HG03342 (cell line): ENCODE measurements around the gene TTLL7.
"Not testable (repeated sequence)": the region's sequence is repeated elsewhere in the genome, so short reads cannot be mapped to it uniquely, and the experiment has no call there.

Experiments
- ATAC-seq: cut with Tn5 transposase; IDR thresholded peaks from one replicate; pipeline ENCODE4 v1.9.1; 2021; ENCODE audit warnings: mild to moderate bottlenecking, moderate library complexity; ENCODE audit not compliant: unreplicated experiment

Gene TTLL7

GRCh38 chr1:83931658-83932253 lies 67.2 kb downstream of the TTLL7 start:
- ATAC-seq: peak; percentile 90

DNA sequence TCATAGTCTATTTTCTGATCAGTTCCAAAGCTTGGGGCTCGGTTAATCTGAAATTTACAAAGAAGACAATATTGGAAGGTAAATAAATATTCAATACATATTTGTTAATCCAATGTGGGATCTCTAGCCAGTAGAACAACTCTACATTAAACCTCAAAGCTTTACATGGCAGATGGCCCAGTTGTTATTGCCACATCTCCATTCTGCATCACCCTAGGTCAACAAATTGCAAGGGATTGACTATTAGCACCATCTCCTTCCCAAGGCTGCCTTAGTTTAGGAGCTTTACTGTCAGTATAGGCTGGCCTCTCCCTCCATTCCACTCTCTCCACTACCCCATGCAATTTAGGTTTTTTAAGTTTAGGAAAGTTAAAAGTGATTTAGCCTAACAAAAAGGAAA lies 69.7 kb downstream of the TTLL7 start:
- ATAC-seq: no peak

- ATAC-seq: no peak
Observed at GRCh38 chr1:83928396-83928795, 70.5 kb downstream of the TTLL7 start.

DNA sequence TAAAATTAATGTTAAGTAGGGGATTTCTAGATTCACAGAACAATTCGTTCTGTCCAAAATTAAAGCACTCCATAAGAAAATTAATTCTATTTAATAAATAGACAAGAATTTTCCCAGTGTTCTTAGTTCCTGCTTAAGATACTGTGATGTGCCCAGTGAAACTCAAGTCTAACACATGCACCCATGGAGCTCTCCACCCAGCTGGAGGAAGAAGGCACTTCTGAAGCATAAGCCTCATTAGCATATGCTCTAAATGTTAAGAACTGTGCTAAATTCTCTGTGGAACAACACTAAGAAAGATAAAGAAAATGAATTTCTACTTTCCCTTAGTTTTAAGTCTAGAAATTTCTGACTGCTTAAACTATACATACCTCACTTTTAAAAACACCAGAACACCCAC lies 71.2 kb downstream of the TTLL7 start:
- ATAC-seq: no peak

- ATAC-seq: no peak
Observed at GRCh38 chr1:83927061-83927460, 71.9 kb downstream of the TTLL7 start.

- ATAC-seq: no peak
Observed at GRCh38 chr1:83923553-83923952, 75.4 kb downstream of the TTLL7 start.

GRCh38 chr1:83922431-83922830 lies 76.5 kb downstream of the TTLL7 start:
- ATAC-seq: no peak

- ATAC-seq: no peak
Observed at GRCh38 chr1:83920320-83920719, 78.6 kb downstream of the TTLL7 start.

DNA sequence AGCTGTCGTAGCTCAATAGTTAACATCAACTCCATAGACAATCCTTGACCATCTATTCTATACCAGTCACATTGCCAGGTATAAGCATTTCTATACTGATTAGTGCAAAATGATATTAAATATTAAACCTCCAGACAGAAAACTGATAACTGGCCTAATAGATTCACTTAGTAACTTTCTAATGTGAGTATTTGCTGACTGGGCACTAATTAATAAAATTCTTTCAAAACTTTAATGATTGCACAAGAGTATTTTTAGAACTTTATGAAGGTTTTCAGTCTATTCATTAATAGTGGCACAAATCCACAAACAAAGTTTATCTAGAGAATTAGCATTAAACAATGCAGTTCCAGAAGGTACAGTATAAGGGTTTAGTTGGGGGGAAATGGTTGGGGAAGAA lies 79.1 kb downstream of the TTLL7 start:
- no peak for ATAC-seq

DNA sequence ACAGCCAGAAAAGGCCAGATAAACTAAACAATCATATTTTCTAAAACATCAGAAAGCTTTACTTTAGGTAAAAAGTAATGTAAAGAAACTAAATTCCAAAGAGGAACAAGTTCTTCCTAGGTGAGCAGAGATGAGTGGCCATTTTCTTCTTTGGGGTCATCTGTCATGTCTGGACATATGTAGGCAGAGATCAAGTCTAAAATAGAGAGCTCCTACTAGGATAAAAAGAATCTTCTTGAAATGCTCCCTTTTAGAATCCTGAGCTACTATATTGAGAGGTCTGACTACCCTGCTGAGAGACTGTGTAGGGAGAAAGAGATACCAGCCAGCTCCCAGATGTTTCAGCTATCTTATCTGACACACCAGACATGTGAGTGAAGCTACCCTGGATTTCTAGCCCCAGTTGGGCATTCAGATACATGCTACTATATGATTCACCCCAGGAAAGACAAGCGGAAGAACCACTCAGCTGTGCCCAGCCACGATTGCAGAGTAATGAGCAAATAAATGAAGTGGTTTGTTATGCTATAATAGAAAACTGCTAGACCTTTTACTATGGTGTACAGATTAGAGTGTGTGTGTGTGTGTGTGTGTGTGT lies 80.1 kb downstream of the TTLL7 start:
- ATAC-seq: no peak

- no peak for ATAC-seq
Observed at GRCh38 chr1:83917959-83918358, 81.0 kb downstream of the TTLL7 start.

DNA sequence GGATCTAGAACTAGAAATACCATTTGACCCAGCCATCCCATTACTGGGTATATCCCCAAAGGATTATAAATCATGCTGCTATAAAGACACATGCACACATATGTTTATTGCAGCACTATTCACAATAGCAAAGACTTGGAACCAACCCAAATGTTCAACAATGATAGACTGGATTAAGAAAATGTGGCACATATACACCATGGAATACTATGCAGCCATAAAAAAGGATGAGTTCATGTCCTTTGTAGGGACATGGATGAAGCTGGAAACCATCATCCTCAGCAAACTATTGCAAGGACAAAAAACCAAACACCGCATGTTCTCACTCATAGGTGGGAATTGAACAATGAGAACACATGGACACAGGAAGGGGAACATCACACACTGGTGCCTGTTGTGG lies 82.8 kb downstream of the TTLL7 start:
- not testable (repeated sequence) for ATAC-seq

GRCh38 chr1:83912876-83913275 lies 86.1 kb downstream of the TTLL7 start:
- no peak for ATAC-seq

- ATAC-seq: no peak
Observed at GRCh38 chr1:83910461-83910860, 88.5 kb downstream of the TTLL7 start.

DNA sequence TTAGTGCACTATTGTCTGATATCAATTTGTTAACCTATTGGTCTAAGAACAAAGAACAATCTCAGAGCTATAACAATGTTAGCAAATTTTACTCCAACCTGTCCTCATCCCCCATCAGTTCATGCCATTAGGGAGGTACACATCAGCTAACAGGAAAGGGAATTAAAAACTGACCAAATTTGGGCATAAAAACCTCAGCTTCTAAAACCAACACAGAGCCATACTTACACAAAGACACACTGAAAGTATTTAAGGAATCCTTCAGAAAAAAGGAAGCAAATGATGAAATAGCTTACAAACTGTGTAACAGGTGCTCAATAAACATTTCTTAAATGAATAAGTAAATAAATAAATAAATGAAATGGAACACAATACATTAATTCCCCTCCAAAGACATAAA lies 89.2 kb downstream of the TTLL7 start:
- no peak for ATAC-seq

DNA sequence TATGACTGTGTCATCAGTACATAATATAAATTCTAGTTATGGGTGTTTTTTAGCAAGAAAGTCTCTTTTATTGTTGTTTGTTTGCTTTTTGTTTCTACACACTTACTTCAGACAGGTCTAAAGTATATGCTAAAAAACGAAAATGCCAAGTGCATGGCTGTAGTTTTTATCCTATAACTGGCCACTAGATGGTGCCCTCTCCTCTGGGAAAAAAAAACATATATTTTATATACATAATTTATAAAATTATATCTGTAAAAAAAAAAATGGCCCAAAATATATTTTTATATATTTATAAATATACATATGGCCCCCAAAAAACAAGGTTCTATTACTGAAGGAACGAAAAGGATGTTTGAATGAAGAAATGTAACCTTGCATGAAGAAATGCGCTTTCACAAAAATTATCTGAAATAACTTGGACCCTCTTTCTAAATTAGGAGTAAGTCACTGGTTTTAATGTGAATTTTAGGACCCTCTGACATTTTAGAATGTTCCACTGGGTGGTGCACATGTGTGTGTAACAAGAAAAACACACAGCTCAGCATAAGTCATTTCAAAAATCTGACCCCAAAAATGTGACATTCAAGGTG lies 93.5 kb downstream of the TTLL7 start:
- ATAC-seq: peak; percentile 73

- ATAC-seq: no peak
Observed at GRCh38 chr1:83901547-83902155, 97.3 kb downstream of the TTLL7 start.

GRCh38 chr1:83900524-83900923 lies 98.4 kb downstream of the TTLL7 start:
- no peak for ATAC-seq

- no peak for ATAC-seq
Observed at GRCh38 chr1:83897516-83897915, 101.4 kb downstream of the TTLL7 start.

- ATAC-seq: no peak
Observed at GRCh38 chr1:83896299-83896698, 102.6 kb downstream of the TTLL7 start.

DNA sequence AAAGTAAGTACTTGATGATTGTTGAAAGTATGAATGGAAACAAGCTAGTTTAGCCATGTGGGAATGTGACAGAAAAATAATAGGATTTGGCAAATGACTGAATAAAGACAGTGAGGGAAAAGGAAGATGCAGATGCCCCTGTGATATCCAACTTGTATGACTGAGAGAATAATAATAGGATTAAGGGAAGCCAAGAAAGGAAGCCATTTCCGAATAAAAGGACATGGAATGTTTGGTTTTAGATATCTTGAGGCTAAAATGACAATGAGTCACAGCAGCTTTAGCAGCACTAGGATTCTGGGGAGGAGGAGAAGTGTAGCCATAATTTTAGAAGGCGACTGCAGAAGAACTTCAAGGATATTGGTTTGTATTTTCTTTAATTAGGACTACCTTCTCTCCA lies 109.2 kb downstream of the TTLL7 start:
- ATAC-seq: no peak

DNA sequence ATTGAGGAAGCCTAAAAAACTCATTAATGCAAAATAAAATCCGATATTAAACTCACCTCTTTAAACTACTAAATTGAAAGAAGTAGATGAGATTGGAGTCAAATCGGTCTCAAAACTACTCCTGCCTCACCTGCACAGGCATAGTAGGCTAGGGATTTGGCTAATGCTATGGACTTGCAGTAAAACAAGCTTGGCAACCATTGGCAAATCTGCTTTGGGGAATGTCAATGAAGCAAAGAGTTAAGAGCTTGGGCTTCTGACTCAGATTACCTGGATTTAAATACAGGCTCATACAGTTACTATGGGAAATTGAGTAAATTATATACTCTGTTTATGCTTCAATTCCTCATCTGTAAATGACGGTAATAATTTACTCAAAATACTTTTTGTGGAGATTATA lies 111.4 kb downstream of the TTLL7 start:
- ATAC-seq: no peak
